OCI-LY1 (cell line): Measurements from ENCODE around the gene KCNK17.

Source experiments
- CTCF ChIP-seq: fragments of 200-600 bp; sonication (generic), shearing (Covaris generic); IDR thresholded peaks from 2 replicates; pipeline ENCODE4 v1.5.1; 2017; ENCODE audit warnings: mild to moderate bottlenecking, antibody characterized with exemption, low read length, moderate library complexity, mixed read lengths
- EZH2 ChIP-seq: fragments of 200-600 bp; sonication (generic), shearing (Covaris generic); IDR thresholded peaks from 2 replicates; pipeline ENCODE4 v1.8.0; 2017; ENCODE audit warnings: borderline replicate concordance, mixed run types, mild to moderate bottlenecking, antibody characterized with exemption, low read length, moderate library complexity, mixed read lengths

DNA sequence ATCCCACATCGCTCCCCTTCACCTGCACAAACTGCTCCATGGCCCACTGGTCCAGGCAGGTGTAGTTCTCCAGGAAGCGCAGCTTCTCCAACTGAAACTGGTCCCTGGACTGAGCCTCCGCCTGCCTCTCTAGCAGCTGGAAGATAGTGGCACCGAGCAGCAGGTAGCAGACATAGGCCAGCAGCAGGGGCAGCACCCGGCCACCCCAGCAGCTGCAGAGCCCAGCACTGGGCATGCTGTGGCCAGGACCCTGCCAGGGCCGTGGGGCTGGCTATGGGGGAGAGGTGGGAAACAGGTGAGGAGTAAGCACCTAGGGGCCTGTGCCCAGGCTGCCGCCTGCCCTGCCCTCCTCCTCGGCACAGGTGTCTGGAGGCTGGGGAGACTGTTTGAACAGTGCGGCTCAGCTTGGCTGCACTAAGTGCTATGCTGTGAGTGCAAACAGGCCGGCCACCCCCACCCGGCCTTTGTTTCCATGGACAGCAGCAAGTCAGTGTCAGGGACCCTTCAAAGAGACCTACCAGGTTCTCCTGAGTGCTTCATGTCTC lies 8.2 kb upstream of the KCNK17 start, which contains the start of gene KCNK16:
- no peak for TF ChIP-seq CTCF
- no peak for TF ChIP-seq EZH2
